HepG2 (cell line): Measurements from ENCODE around the gene CARD9. TPM values are rescaled to one million over a fixed set of nuclear protein-coding genes. Genes with fewer than 3 reads are reported as not detected.

Experiments
- AKAP8 ChIP-seq: sonication (generic); formaldehyde crosslinking; IDR thresholded peaks from 2 replicates; pipeline ENCODE4 v1.5.1; 2020; ENCODE audit warnings: mild to moderate bottlenecking, missing genetic modification reagents
- ARNT2 ChIP-seq: sonication (generic); formaldehyde crosslinking; IDR thresholded peaks from 2 replicates; pipeline ENCODE4 v1.8.0; 2022; ENCODE audit warnings: mild to moderate bottlenecking, low read depth, missing genetic modification reagents, moderate library complexity
- ATF7-NPFF ChIP-seq: sonication (generic); formaldehyde crosslinking; IDR thresholded peaks from 2 replicates; pipeline ENCODE4 v1.8.1; 2023; ENCODE audit warnings: mild to moderate bottlenecking, low read depth, missing genetic modification reagents, moderate library complexity
- CEBPG ChIP-seq: IDR thresholded peaks from 2 replicates; pipeline ENCODE4 v1.6.1; 2016
- CENPT ChIP-seq: sonication (generic); formaldehyde crosslinking; IDR thresholded peaks from 2 replicates; pipeline ENCODE4 v1.8.0; 2022; ENCODE audit warnings: low read depth, mild to moderate bottlenecking, moderate library complexity, missing genetic modification reagents
- EED ChIP-seq: sonication (generic); formaldehyde crosslinking; IDR thresholded peaks from 2 replicates; pipeline ENCODE4 v1.5.0; 2020; ENCODE audit warnings: mild to moderate bottlenecking, missing genetic modification reagents
- ETV5 ChIP-seq: IDR thresholded peaks from 2 replicates; pipeline ENCODE4 v1.6.1; 2018; ENCODE audit warnings: missing biosample characterization, missing genetic modification reagents, inconsistent platforms, borderline replicate concordance
- GABPA ChIP-seq, 2 experiments: IDR thresholded peaks; 2 replicates each; pipeline ENCODE4 v1.6.1; 2011 to 2016; ENCODE audit warnings: low read depth in 2 of 2, low read length in 1 of 2, missing biosample characterization in 1 of 2, missing genetic modification characterization in 1 of 2
- ISL2 ChIP-seq: sonication (generic); formaldehyde crosslinking; IDR thresholded peaks from 2 replicates; pipeline ENCODE4 v1.5.0; 2020; ENCODE audit warnings: missing genetic modification reagents
- KAT7 ChIP-seq: IDR thresholded peaks from 2 replicates; pipeline ENCODE4 v1.6.1; 2018; ENCODE audit warnings: borderline replicate concordance, missing compliant biosample characterization
- KAT8 ChIP-seq: IDR thresholded peaks from 2 replicates; pipeline ENCODE4 v1.6.1; 2016; ENCODE audit warnings: missing genetic modification reagents, missing compliant biosample characterization
- RARA ChIP-seq: IDR thresholded peaks from 2 replicates; pipeline ENCODE4 v1.6.1; 2016; ENCODE audit warnings: missing genetic modification reagents, missing compliant biosample characterization
- SIN3A ChIP-seq: IDR thresholded peaks from 2 replicates; pipeline ENCODE4 v1.6.1; 2011; ENCODE audit warnings: low read depth, mild to moderate bottlenecking, control low read depth, low read length, borderline replicate concordance
- SMYD3 ChIP-seq: sonication (generic); formaldehyde crosslinking; IDR thresholded peaks from 2 replicates; pipeline ENCODE4 v1.8.1; 2023; ENCODE audit warnings: mild to moderate bottlenecking, missing genetic modification reagents
- SOX5 ChIP-seq: IDR thresholded peaks from 2 replicates; pipeline ENCODE4 v1.6.1; 2016; ENCODE audit warnings: borderline replicate concordance
- STAG1 ChIP-seq: sonication (generic); formaldehyde crosslinking; IDR thresholded peaks from 2 replicates; pipeline ENCODE4 v1.4.0; 2020; ENCODE audit warnings: missing genetic modification reagents
- ZFX ChIP-seq: sonication (generic); formaldehyde crosslinking; IDR thresholded peaks from 2 replicates; pipeline ENCODE4 v1.4.0; 2020; ENCODE audit warnings: mild to moderate bottlenecking, low read depth, missing genetic modification reagents, moderate library complexity
- ZFY ChIP-seq: sonication (generic); formaldehyde crosslinking; IDR thresholded peaks from 2 replicates; pipeline ENCODE4 v1.4.0; 2020; ENCODE audit warnings: missing genetic modification reagents
- ZNF317 ChIP-seq: sonication (generic); formaldehyde crosslinking; IDR thresholded peaks from 2 replicates; pipeline ENCODE4 v1.5.0; 2020; ENCODE audit warnings: mild to moderate bottlenecking, missing genetic modification reagents
- ZNF33A ChIP-seq: sonication (generic); formaldehyde crosslinking; IDR thresholded peaks from 2 replicates; pipeline ENCODE4 v1.5.1; 2020; ENCODE audit warnings: missing genetic modification reagents, mild to moderate bottlenecking, moderate library complexity, borderline replicate concordance
- ZNF781 ChIP-seq: sonication (generic); formaldehyde crosslinking; IDR thresholded peaks from 2 replicates; pipeline ENCODE4 v1.5.1; 2020; ENCODE audit warnings: borderline replicate concordance, mild to moderate bottlenecking, missing genetic modification reagents; ENCODE audit errors: not compliant biosample characterization
- ZSCAN25 ChIP-seq: sonication (generic); formaldehyde crosslinking; IDR thresholded peaks from 2 replicates; pipeline ENCODE4 v1.8.0; 2022; ENCODE audit warnings: mild to moderate bottlenecking, missing genetic modification reagents
- polyA plus RNA-seq, 8 experiments: library from polyadenylated mRNA; depleted of rRNA in 3 of 8; stranded (reverse) in 7 of 8; unstranded in 1 of 8; fragments of >200 nt; fragmentation: Illumina TruSeq in 4 of 8; extraction: Trizol in 4 of 8; gene quantifications; 2 replicates each; pipeline versions ENCODE4 v1.2.1 to v1.2.3, GENCODE V29; 2011 to 2016; ENCODE audit warnings: low read depth in 4 of 8, missing spikeins in 1 of 8, mixed read lengths in 1 of 8; ENCODE audit not compliant: insufficient read depth in 1 of 8
- total RNA-seq, 5 experiments: library from RNA; depleted of rRNA; stranded (reverse); fragments of >200 nt; fragmentation: Illumina TruSeq; extraction: Trizol; gene quantifications; 2 replicates each; pipeline ENCODE4 v1.2.3, GENCODE V29; 2016; ENCODE audit warnings: low read depth in 1 of 5
- TF ChIP-seq, protein P1 (sequence below): sonication (generic); formaldehyde crosslinking; IDR thresholded peaks from 2 replicates; pipeline ENCODE4 v1.4.0; 2020; ENCODE audit warnings: missing genetic modification reagents
- TF ChIP-seq, protein P2 (sequence below): sonication (generic); formaldehyde crosslinking; IDR thresholded peaks from 2 replicates; pipeline ENCODE4 v1.4.0; 2020; ENCODE audit warnings: missing genetic modification reagents
- TF ChIP-seq, protein P3 (sequence below): sonication (generic); formaldehyde crosslinking; IDR thresholded peaks from 2 replicates; pipeline ENCODE4 v1.5.0; 2020; ENCODE audit warnings: missing genetic modification reagents

CARD9 gene
- total and polyA plus RNA-seq, 2 of the 13 experiments (the other 11 are each of a cell fraction or from before 2014, with no cell fraction given): 3.3 to 7.4 TPM

DNA sequence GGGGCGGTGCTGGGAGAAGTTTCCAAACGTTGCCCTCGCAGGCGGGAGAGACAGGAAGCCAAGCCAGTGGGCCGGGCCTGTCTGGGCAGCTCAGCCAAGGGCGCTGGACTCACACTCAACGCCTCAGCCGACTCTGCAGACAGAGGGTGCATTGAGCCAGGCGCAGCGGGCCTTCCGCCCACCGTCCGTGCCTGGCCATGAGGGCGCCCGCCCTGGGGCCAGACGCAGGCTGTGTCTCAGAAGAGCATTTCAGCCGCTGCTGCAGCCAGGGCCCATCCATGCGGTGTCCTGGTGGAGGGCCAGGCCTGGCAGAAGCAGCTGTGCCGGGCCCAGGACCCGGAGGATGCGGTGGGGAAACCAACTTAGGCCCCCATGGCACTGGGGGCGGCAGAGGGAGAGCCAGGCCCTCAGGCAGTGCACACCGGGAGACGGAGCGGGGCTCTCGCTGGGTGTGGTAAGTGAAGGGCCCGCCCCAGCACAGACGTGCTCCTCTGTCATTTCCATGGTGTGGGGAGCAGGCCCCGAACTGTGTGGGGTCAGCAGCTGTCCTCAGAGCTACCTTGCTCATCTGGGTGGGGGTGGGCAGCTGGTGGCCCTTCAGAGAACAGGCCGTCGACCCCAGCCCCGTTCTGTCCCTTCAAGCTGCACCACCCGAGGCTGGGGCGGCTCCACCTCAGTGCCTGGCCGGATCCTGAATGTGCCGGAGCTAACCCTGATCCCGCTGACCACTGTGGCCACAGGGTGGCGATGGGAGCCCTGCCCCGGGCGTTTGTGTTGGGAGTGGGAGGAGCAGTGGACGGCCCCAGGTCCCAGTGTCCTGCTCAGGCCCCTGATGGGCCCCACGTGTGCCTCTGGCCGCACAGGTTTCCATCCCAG is 27.9 kb downstream of the CARD9 start (continued):
- TF ChIP-seq, protein P1, sequence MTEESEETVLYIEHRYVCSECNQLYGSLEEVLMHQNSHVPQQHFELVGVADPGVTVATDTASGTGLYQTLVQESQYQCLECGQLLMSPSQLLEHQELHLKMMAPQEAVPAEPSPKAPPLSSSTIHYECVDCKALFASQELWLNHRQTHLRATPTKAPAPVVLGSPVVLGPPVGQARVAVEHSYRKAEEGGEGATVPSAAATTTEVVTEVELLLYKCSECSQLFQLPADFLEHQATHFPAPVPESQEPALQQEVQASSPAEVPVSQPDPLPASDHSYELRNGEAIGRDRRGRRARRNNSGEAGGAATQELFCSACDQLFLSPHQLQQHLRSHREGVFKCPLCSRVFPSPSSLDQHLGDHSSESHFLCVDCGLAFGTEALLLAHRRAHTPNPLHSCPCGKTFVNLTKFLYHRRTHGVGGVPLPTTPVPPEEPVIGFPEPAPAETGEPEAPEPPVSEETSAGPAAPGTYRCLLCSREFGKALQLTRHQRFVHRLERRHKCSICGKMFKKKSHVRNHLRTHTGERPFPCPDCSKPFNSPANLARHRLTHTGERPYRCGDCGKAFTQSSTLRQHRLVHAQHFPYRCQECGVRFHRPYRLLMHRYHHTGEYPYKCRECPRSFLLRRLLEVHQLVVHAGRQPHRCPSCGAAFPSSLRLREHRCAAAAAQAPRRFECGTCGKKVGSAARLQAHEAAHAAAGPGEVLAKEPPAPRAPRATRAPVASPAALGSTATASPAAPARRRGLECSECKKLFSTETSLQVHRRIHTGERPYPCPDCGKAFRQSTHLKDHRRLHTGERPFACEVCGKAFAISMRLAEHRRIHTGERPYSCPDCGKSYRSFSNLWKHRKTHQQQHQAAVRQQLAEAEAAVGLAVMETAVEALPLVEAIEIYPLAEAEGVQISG (CRISPR knock-in tag): peak; percentile 45
- 0 out of 2 replicates have a peak, but pooled peaks have one; percentile 13 for TF ChIP-seq EED (CRISPR knock-in tag)
- TF ChIP-seq GABPA (IDR thresholded peaks at IDR 0.05; ENCODE audit: low read depth, low read length): no peak
- peak; percentile 70; the same call in 1 of the 2 replicates for TF ChIP-seq GABPA (CRISPR knock-in tag; IDR thresholded peaks at IDR 0.05; ENCODE audit: low read depth)
- TF ChIP-seq KAT7: no peak
- 0 out of 2 replicates have a peak, but pooled peaks have one; percentile 44 for TF ChIP-seq AKAP8 (CRISPR knock-in tag)
- 0 out of 2 replicates have a peak, but pooled peaks have one; percentile 21 for TF ChIP-seq SMYD3 (CRISPR knock-in tag)
- TF ChIP-seq KAT8 (CRISPR knock-in tag): peak; percentile 66
- TF ChIP-seq ZNF33A (CRISPR knock-in tag): no peak
- 0 out of 2 replicates have a peak, but pooled peaks have one; percentile 2 for TF ChIP-seq CEBPG (CRISPR knock-in tag)
- TF ChIP-seq ATF7-NPFF: 0 out of 2 replicates have a peak, but pooled peaks have one; percentile 39
- peak; percentile 62 for TF ChIP-seq ZNF317 (CRISPR knock-in tag)
- TF ChIP-seq, protein P2, sequence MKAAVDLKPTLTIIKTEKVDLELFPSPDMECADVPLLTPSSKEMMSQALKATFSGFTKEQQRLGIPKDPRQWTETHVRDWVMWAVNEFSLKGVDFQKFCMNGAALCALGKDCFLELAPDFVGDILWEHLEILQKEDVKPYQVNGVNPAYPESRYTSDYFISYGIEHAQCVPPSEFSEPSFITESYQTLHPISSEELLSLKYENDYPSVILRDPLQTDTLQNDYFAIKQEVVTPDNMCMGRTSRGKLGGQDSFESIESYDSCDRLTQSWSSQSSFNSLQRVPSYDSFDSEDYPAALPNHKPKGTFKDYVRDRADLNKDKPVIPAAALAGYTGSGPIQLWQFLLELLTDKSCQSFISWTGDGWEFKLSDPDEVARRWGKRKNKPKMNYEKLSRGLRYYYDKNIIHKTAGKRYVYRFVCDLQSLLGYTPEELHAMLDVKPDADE (CRISPR knock-in tag): no peak
- peak; percentile 69 for TF ChIP-seq ZFY (CRISPR knock-in tag)
- TF ChIP-seq, protein P3, sequence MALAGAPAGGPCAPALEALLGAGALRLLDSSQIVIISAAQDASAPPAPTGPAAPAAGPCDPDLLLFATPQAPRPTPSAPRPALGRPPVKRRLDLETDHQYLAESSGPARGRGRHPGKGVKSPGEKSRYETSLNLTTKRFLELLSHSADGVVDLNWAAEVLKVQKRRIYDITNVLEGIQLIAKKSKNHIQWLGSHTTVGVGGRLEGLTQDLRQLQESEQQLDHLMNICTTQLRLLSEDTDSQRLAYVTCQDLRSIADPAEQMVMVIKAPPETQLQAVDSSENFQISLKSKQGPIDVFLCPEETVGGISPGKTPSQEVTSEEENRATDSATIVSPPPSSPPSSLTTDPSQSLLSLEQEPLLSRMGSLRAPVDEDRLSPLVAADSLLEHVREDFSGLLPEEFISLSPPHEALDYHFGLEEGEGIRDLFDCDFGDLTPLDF (CRISPR knock-in tag): 0 out of 2 replicates have a peak, but pooled peaks have one; percentile 21
- peak; percentile 54 for TF ChIP-seq ETV5 (CRISPR knock-in tag)
- TF ChIP-seq ZSCAN25 (CRISPR knock-in tag): peak; percentile 44; the same call in 1 of the 2 replicates
- TF ChIP-seq SOX5: peak; percentile 48; the same call in 1 of the 2 replicates
- TF ChIP-seq ZFX: peak; percentile 68
- TF ChIP-seq ISL2 (CRISPR knock-in tag): no peak
- no peak for TF ChIP-seq CENPT (CRISPR knock-in tag)
- peak; percentile 50 for TF ChIP-seq ZNF781 (CRISPR knock-in tag)
- TF ChIP-seq ARNT2 (CRISPR knock-in tag): peak; percentile 41; the same call in 1 of the 2 replicates
- TF ChIP-seq RARA: peak; percentile 35; the same call in 1 of the 2 replicates
- TF ChIP-seq SIN3A: peak; percentile 54; the same call in 1 of the 2 replicates
- TF ChIP-seq STAG1 (CRISPR knock-in tag): peak; percentile 74
